Measurements from ENCODE around the gene MNDA.

Gene MNDA

GRCh38 chr1:158830904-158831507 is at the start of gene MNDA:
Gene MNDA (plus strand): TSS chr1:158831351. CDS start chr1:158842154, 10,803 bp downstream.
- no peak for DNase-seq

- no peak for DNase-seq
Observed at GRCh38 chr1:158793604-158794003, 37.5 kb upstream of the MNDA start.

- DNase-seq: no peak
Observed at GRCh38 chr1:158794247-158794646, 36.9 kb upstream of the MNDA start.

GRCh38 chr1:158798531-158798930 is 32.6 kb upstream of the MNDA start:
- no peak for DNase-seq

- no peak for DNase-seq
Observed at GRCh38 chr1:158799689-158800088, 31.5 kb upstream of the MNDA start.

- no peak for DNase-seq
Observed at GRCh38 chr1:158800526-158800925, 30.6 kb upstream of the MNDA start.

- DNase-seq: no peak
Observed at GRCh38 chr1:158801396-158801795, 29.8 kb upstream of the MNDA start.

- no peak for DNase-seq
Observed at GRCh38 chr1:158803678-158804077, 27.5 kb upstream of the MNDA start.

GRCh38 chr1:158806916-158807536 is 24.1 kb upstream of the MNDA start:
- no peak for DNase-seq

GRCh38 chr1:158809256-158809655 is 21.9 kb upstream of the MNDA start:
- no peak for DNase-seq

GRCh38 chr1:158809862-158810261 is 21.3 kb upstream of the MNDA start:
- no peak for DNase-seq

GRCh38 chr1:158810311-158810710 is 20.8 kb upstream of the MNDA start:
- DNase-seq: no peak

- no peak for DNase-seq
Observed at GRCh38 chr1:158812336-158812735, 18.8 kb upstream of the MNDA start.

GRCh38 chr1:158813164-158813563 is 18.0 kb upstream of the MNDA start:
- DNase-seq: no peak

- no peak for DNase-seq
Observed at GRCh38 chr1:158814970-158815369, 16.2 kb upstream of the MNDA start.

GRCh38 chr1:158818560-158818959 is 12.6 kb upstream of the MNDA start:
- DNase-seq: no peak

GRCh38 chr1:158818975-158819431 is 12.1 kb upstream of the MNDA start:
- DNase-seq: no peak

- no peak for DNase-seq
Observed at GRCh38 chr1:158819461-158820443, 11.4 kb upstream of the MNDA start.

GRCh38 chr1:158821723-158822122 is 9.4 kb upstream of the MNDA start:
- no peak for DNase-seq

GRCh38 chr1:158830074-158830677 is 975 bp upstream of the MNDA start:
- no peak for DNase-seq

GRCh38 chr1:158833264-158833663 is 2.1 kb downstream of the MNDA start:
- DNase-seq: no peak

GRCh38 chr1:158836038-158836437 is 4.9 kb downstream of the MNDA start:
- no peak for DNase-seq

- no peak for DNase-seq
Observed at GRCh38 chr1:158838660-158839059, 7.5 kb downstream of the MNDA start.

All from SHP77 treated with DMSO at 0.1 percent for 48 hours (cell line).